Esophagus squamous epithelium (tissue), 4 donors: ENCODE data around the gene ABCB1.

Experiments used
- POLR2A ChIP-seq, 4 donors: fragments of 450-650 bp; IDR thresholded peaks; one replicate each; pipeline ENCODE4 v1.6.1; 2017; ENCODE audit warnings: antibody characterized with exemption in 4 of 4, mild to moderate bottlenecking in 4 of 4, moderate library complexity in 3 of 4
- TF ChIP-seq, protein P1 (sequence below), 6 experiments: fragments of 450-650 bp in 4 of 6; fragments of 200-600 bp in 2 of 6; sonication (generic) in 2 of 6; IDR thresholded peaks; one replicate each; pipeline ENCODE4 v1.5.1; 2016 to 2019; ENCODE audit warnings: antibody characterized with exemption in 6 of 6, mild to moderate bottlenecking in 4 of 6, moderate library complexity in 4 of 6

DNA sequence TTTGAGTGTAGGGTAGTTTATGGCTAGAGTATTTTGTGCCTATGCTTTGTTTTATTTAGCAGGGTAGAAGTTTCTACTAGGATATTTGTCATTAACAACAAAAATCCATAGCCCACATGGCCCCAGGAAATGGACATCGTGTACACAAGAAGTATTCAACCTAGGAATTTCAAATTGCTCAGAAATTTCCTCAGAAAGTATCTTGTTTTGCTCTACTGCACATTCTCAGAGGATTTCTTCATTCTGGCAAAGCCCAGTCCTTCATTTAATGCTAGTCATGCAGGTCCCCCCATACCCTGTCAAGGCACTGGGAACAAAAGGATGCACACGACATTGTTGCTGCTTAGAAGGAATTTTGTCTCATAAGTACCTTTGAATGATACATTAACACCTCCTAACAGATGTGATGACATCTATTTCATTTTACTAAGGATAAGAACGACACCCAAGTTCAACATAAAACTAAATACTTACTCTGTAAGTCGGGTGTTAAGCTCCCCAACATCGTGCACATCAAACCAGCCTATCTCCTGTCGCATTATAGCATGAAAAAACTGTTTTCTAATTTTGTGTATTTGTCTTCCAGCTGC is 34.3 kb downstream of the ABCB1 start:
- TF ChIP-seq, protein P1, sequence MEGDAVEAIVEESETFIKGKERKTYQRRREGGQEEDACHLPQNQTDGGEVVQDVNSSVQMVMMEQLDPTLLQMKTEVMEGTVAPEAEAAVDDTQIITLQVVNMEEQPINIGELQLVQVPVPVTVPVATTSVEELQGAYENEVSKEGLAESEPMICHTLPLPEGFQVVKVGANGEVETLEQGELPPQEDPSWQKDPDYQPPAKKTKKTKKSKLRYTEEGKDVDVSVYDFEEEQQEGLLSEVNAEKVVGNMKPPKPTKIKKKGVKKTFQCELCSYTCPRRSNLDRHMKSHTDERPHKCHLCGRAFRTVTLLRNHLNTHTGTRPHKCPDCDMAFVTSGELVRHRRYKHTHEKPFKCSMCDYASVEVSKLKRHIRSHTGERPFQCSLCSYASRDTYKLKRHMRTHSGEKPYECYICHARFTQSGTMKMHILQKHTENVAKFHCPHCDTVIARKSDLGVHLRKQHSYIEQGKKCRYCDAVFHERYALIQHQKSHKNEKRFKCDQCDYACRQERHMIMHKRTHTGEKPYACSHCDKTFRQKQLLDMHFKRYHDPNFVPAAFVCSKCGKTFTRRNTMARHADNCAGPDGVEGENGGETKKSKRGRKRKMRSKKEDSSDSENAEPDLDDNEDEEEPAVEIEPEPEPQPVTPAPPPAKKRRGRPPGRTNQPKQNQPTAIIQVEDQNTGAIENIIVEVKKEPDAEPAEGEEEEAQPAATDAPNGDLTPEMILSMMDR (IDR thresholded peaks at IDR 0.05): no peak
- no peak for TF ChIP-seq POLR2A (IDR thresholded peaks at IDR 0.05)
